ENCODE data around the gene SLC16A10.
"Not testable (repeated sequence)": the region's sequence is repeated elsewhere in the genome, so short reads cannot be mapped to it uniquely, and the experiment has no call there.

Gene SLC16A10

DNA sequence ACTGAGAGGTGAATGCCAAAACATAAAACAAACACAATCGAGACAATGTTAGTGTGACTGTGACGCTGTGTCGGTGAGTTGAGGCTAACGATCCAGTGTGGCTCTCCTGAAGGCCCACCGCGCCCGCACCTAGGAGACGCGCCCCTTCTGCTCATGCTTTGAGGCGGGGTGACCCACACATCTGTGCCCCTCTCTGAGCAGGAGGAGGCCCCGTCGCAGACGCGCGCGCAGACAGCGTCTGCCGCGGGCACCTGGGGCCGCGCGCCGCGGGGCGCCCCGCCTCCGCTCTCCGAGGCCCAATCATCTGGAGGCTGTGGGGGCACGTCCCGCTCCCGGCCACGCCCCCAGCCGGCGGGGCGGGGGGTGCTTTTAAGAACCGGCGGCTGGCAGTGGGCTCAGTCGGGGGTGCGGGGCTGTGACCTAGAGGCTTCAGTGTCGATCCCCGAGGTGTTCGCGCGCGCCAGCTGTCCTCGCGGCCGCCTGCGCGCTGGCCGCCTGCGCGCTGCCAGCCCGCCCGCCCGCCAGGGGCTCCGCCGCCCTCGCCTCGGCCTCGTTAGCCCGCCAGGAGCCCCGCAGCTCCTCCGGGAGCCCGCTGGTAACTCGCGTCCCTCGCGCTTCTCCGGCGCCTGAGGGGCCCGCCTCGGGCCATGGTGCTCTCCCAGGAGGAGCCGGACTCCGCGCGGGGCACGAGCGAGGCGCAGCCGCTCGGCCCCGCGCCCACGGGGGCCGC lies at the start of gene SLC16A10:
Gene SLC16A10 (plus strand): TSS at position 398 of the 730 bp plus-strand sequence. CDS start 250 bp downstream, at position 648.
- DNase-seq (ENCODE audit: low spot score), result peak; percentile 78

DNA sequence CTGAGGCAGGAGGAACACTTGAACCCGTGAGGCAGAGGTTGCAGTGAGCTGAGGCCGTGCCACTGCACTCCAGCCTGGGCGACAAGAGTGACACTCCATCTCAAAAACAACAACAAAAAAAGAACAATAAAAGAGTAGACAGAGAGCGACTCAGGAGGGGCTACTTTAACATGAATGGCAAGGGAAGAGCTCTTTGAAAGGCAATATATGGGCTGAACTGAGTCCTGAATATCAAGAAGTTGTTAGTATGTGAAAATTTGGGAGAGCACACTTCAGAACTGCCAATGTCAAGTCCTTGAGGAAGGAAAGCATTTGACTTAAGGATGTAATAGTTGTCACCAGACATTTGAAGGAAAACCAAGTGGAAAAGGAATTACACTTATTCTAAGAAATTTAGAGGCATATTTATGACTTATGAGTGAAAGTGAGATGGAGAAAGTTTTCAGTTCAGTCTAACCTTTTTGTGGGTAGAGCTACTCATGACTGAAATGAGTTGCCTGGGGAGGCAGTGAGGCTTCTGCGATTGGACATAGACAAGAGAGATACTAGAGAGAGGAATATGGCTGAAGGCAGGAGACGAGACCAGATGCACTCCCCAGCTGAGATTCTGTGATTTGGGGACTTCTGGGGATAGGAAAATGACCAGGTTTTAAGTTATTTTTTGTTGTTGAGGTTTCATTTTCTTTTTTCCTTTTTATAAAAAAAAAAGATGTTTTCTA lies 48.6 kb upstream of the SLC16A10 start:
- no peak for DNase-seq (ENCODE audit: low spot score)

DNA sequence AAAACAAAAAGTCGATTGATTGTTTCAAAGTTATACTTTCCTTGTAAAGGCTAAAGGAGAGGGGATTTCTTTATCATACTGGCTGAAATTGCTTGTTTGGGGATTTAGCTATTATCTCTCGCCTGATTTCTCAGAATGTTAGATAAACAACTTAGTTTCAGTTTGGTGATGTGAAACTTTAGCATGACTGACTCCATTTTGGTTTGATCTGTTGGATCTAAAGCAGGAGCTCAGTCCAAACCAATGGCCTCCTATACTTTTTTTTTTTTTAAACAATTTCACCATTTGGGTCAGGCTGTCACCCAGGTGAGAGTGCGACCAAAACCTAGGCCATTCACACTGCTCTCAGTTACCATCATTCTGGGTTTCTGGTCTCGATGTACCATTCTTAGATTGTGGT lies 45.4 kb upstream of the SLC16A10 start:
- no peak for DNase-seq (ENCODE audit: low spot score)

- no peak for DNase-seq (ENCODE audit: low spot score)
These were observed 40.1 kb upstream of the SLC16A10 start for GRCh38 chr6:111047244-111047643.

DNA sequence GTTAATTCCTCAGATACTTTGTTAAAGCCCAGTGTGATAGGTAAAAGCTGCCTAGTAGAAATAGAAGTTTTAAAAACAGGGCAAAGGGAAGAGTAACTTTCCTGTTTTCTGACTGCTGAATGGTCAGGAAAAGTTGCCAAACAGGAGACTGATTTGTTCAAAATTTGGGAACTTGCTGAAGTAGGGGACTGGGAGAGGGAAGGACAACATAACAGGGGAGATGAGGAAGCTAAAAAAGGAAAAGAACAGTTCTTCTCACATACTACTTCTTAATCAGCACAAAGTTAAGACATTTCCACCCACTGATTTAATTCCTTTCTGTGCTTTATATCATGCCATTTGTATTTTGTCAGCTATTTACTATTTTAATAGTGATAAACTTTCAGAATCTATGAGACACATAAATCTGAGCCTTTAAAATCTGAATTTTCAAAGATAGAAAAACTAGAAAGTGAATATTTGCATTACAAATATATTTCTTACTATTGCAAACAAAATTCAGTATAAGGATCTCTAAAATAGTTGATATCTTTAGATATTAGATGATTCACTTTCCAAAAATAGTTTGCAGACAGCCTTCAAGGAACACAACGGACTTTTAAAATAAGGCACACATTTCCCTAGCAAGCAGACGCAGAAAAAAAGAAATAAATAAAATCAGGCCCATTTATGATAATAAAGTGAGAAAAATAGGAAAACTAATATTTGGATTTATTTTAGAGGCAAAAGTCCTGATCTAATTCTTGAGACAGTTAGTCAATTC lies 36.9 kb upstream of the SLC16A10 start:
- DNase-seq (ENCODE audit: low spot score), result no peak

- no peak for DNase-seq (ENCODE audit: low spot score)
These were observed 35.1 kb upstream of the SLC16A10 start for GRCh38 chr6:111052171-111052570.

- DNase-seq (ENCODE audit: low spot score), result peak; percentile 58
These were observed 30.1 kb upstream of the SLC16A10 start for GRCh38 chr6:111057074-111057752.

DNA sequence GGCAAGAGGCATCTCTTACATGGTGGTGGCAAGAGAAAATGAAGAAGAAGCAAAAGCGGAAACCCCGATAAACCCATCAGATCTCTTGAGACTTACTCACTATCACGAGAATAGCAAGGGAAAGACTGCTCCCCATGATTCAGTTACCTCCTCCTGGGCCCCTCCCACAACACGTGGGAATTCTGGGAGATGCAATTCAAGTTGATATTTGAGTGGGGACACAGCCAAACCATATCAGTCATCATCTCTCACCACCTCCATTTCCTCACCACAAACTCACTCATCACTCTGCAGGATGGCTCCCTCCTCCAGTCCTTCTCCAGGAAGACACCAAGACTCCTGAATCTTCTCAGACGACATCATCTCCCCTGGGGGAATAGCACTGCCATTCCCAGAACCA lies 25.8 kb upstream of the SLC16A10 start:
- no peak for DNase-seq (ENCODE audit: low spot score)

DNA sequence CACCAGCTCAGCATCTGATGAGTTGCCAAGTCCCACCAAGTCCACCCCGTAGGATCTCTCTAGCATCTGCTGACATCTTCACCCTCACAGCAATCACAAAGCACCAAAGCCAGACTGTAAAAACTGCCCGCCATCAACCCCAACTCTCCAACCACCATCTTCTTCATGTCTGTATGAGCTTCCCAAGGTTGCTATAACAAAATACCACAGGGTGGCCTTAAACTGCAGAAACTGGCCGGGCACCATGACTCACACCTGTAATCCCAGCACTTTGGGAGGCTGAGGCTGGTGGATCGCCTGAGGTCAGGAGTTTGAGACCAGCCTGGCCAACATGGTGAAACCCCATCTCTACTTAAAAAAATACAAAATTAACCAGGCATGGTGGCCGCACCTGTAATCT lies 25.3 kb upstream of the SLC16A10 start:
- DNase-seq (ENCODE audit: low spot score), result not testable (repeated sequence)

DNA sequence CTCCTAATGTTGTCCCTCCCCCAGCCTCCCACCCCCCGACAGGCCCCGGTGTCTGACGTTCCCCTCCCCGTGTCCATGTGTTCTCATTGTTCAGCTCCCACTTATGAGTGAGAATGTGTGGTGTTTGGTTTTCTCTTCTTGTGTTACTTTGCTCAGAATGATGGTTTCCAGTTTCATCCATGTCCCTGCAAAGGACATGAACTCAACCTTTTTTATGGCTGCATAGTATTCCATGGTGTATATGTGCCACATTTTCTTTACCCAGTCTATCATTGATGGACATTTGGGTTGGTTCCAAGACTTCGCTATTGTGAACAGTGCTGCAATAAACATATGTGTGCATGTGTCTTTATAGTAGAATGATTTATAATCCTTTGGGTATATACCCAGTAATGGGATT lies 24.4 kb upstream of the SLC16A10 start:
- DNase-seq (ENCODE audit: low spot score), result not testable (repeated sequence)

GRCh38 chr6:111068109-111068865 lies 19.0 kb upstream of the SLC16A10 start:
- DNase-seq (ENCODE audit: low spot score), result no peak

DNA sequence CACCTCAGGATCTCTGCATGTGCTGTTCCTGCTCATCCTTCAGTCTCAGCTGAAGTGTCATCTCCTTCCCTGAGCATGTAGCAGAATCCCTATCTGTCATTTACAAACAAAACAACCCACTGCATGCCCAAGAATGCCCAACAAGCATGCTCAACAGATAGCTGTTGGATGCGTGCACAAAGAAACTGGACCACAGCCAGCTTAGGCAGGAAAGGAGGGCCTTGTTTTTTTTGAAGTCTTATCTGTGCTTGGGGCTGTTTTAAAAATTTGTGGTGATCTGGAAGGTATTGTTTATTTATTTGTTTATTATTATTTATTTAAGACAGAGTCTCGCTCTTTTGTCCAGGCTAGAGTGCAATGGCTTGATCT lies 18.5 kb upstream of the SLC16A10 start:
- no peak for DNase-seq (ENCODE audit: low spot score)

- DNase-seq (ENCODE audit: low spot score), result no peak
These were observed 17.8 kb upstream of the SLC16A10 start for GRCh38 chr6:111069382-111070104.

GRCh38 chr6:111070105-111071005 lies 16.9 kb upstream of the SLC16A10 start:
- no peak for DNase-seq (ENCODE audit: low spot score)

GRCh38 chr6:111072801-111073360 lies 14.4 kb upstream of the SLC16A10 start:
- DNase-seq (ENCODE audit: low spot score), result no peak

GRCh38 chr6:111074311-111074710 lies 13.0 kb upstream of the SLC16A10 start:
- DNase-seq (ENCODE audit: low spot score), result no peak

GRCh38 chr6:111076024-111076695 lies 11.1 kb upstream of the SLC16A10 start:
- no peak for DNase-seq (ENCODE audit: low spot score)

- DNase-seq (ENCODE audit: low spot score), result no peak
These were observed 6.6 kb upstream of the SLC16A10 start for GRCh38 chr6:111080698-111081097.

DNA sequence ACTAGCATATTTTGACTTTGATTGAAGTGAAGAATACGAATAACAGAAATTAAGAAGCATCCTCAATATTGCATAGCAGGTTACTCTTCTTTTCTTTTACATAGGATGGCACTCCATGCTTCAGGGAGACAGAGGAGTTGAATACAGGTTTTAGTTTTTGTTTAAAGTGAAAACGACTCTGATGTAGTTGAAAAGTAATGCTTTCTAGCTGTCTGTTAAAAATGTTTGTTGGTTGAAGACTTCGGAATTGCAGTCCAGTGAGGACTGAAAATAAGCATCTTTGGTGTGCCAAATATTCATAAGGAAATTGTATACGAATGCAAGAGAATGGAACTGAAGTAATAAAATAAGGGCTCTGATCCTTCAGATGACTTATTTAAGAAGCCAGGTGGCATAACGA lies 618 bp upstream of the SLC16A10 start:
- no peak for DNase-seq (ENCODE audit: low spot score)

All from LoVo (cell line).